Loucy (cell line): ENCODE measurements around the gene UROD.

ENCODE experiments used
- CTCF ChIP-seq: fragments of 200-600 bp; sonication (generic); conservative IDR thresholded peaks from 2 replicates; pipeline ENCODE4 v1.5.1; 2014; ENCODE audit warnings: mild to moderate bottlenecking, antibody characterized with exemption, low read length
- EZH2phosphoT487 ChIP-seq: fragments of 200-600 bp; IDR thresholded peaks from 2 replicates; pipeline ENCODE4 v1.6.1; 2018; ENCODE audit warnings: antibody characterized with exemption, mild to moderate bottlenecking, moderate library complexity, borderline replicate concordance

- TF ChIP-seq CTCF (no peak), EZH2phosphoT487 (no peak)
These were observed 17.6 kb upstream of the UROD start for GRCh38 chr1:44994309-44994898.
